ENCODE results near the gene LRRC58. TPM values are rescaled to one million over a fixed set of nuclear protein-coding genes. Genes with fewer than 3 reads are reported as not detected.

Gene LRRC58
- total and polyA plus RNA-seq, 2 of the 13 experiments (the other 11 are each of a cell fraction or from before 2014, with no cell fraction given), result 9.7 to 17.3 TPM

DNA sequence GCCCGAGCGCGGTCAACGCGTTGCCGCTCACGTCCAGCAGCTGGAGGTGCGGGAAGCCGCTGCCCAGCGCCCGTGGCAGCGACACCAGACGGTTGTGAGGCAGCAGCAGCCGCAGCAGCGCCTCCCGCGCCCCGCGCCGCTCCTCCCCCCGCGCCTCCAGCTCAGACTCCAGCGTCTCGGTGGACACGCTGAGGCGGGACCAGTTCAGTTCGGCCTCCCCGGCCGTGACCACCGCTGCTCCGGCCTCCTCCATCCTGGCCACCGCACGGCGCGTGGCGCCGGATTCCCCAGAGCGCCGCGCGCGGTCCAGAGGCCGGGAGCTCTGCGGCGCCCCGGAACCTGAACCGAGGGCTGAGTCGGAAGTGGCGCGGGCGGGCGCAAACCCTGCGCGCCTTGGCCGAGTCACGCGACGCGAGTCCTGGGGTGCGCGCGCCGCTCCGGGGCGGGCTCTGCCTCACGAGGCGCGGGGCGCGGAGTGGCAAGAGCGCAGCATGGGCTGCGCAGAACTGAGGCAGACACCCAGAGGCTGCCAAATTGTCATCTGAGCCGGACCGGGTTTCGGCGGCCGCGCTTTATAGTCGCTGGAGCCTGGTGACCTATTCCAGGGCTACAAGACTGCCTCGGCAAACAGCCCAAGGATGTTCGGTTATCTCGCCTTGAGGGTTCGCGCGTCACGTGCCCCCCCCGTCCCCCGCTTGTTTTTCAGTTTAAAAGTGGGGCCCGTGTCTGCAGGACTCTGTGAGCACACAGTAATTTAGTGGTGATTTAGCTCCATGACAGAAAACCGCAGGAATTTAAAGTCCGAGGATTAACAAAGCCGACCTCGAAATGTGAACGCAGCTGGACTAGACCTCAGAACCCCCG is at the start of gene LRRC58 (continued):
- TF ChIP-seq, protein P1, sequence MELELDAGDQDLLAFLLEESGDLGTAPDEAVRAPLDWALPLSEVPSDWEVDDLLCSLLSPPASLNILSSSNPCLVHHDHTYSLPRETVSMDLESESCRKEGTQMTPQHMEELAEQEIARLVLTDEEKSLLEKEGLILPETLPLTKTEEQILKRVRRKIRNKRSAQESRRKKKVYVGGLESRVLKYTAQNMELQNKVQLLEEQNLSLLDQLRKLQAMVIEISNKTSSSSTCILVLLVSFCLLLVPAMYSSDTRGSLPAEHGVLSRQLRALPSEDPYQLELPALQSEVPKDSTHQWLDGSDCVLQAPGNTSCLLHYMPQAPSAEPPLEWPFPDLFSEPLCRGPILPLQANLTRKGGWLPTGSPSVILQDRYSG (CRISPR knock-in tag; IDR thresholded peaks at IDR 0.05), result 0 out of 2 replicates have a peak, but pooled peaks have one; percentile 89
- TF ChIP-seq, protein P2, sequence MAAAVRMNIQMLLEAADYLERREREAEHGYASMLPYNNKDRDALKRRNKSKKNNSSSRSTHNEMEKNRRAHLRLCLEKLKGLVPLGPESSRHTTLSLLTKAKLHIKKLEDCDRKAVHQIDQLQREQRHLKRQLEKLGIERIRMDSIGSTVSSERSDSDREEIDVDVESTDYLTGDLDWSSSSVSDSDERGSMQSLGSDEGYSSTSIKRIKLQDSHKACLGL (CRISPR knock-in tag; IDR thresholded peaks at IDR 0.05), result peak; percentile 84
- TF ChIP-seq, protein P3, sequence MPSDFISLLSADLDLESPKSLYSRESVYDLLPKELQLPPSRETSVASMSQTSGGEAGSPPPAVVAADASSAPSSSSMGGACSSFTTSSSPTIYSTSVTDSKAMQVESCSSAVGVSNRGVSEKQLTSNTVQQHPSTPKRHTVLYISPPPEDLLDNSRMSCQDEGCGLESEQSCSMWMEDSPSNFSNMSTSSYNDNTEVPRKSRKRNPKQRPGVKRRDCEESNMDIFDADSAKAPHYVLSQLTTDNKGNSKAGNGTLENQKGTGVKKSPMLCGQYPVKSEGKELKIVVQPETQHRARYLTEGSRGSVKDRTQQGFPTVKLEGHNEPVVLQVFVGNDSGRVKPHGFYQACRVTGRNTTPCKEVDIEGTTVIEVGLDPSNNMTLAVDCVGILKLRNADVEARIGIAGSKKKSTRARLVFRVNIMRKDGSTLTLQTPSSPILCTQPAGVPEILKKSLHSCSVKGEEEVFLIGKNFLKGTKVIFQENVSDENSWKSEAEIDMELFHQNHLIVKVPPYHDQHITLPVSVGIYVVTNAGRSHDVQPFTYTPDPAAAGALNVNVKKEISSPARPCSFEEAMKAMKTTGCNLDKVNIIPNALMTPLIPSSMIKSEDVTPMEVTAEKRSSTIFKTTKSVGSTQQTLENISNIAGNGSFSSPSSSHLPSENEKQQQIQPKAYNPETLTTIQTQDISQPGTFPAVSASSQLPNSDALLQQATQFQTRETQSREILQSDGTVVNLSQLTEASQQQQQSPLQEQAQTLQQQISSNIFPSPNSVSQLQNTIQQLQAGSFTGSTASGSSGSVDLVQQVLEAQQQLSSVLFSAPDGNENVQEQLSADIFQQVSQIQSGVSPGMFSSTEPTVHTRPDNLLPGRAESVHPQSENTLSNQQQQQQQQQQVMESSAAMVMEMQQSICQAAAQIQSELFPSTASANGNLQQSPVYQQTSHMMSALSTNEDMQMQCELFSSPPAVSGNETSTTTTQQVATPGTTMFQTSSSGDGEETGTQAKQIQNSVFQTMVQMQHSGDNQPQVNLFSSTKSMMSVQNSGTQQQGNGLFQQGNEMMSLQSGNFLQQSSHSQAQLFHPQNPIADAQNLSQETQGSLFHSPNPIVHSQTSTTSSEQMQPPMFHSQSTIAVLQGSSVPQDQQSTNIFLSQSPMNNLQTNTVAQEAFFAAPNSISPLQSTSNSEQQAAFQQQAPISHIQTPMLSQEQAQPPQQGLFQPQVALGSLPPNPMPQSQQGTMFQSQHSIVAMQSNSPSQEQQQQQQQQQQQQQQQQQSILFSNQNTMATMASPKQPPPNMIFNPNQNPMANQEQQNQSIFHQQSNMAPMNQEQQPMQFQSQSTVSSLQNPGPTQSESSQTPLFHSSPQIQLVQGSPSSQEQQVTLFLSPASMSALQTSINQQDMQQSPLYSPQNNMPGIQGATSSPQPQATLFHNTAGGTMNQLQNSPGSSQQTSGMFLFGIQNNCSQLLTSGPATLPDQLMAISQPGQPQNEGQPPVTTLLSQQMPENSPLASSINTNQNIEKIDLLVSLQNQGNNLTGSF (CRISPR knock-in tag; IDR thresholded peaks at IDR 0.05), result peak; percentile 27; the same call in 1 of the 2 replicates
- TF ChIP-seq ZNF143 (CRISPR knock-in tag; IDR thresholded peaks at IDR 0.05) (peak; percentile 72), NONO (IDR thresholded peaks at IDR 0.05) (no peak), NONO (CRISPR knock-in tag; conservative IDR thresholded peaks at IDR 0.05) (peak; percentile 93), TP53 (CRISPR knock-in tag; conservative IDR thresholded peaks at IDR 0.05) (no peak), LCORL (IDR thresholded peaks at IDR 0.05) (no peak), LCORL (CRISPR knock-in tag; IDR thresholded peaks at IDR 0.05) (peak; percentile 33; the same call in 1 of the 2 replicates), RFX3 (CRISPR knock-in tag; IDR thresholded peaks at IDR 0.05) (no peak), ZNF567 (CRISPR knock-in tag; IDR thresholded peaks at IDR 0.05; ENCODE audit: borderline replicate concordance) (0 out of 2 replicates have a peak, but pooled peaks have one; percentile 85), SOX13 (IDR thresholded peaks at IDR 0.05) (no peak), SOX13 (CRISPR knock-in tag; conservative IDR thresholded peaks at IDR 0.05 in 1 of 2, IDR thresholded peaks at IDR 0.05 in 1 of 2) (peak in 1 of 2 experiments; percentile 42; a peak in 1 of 4 replicates)
- TF ChIP-seq, protein P4, sequence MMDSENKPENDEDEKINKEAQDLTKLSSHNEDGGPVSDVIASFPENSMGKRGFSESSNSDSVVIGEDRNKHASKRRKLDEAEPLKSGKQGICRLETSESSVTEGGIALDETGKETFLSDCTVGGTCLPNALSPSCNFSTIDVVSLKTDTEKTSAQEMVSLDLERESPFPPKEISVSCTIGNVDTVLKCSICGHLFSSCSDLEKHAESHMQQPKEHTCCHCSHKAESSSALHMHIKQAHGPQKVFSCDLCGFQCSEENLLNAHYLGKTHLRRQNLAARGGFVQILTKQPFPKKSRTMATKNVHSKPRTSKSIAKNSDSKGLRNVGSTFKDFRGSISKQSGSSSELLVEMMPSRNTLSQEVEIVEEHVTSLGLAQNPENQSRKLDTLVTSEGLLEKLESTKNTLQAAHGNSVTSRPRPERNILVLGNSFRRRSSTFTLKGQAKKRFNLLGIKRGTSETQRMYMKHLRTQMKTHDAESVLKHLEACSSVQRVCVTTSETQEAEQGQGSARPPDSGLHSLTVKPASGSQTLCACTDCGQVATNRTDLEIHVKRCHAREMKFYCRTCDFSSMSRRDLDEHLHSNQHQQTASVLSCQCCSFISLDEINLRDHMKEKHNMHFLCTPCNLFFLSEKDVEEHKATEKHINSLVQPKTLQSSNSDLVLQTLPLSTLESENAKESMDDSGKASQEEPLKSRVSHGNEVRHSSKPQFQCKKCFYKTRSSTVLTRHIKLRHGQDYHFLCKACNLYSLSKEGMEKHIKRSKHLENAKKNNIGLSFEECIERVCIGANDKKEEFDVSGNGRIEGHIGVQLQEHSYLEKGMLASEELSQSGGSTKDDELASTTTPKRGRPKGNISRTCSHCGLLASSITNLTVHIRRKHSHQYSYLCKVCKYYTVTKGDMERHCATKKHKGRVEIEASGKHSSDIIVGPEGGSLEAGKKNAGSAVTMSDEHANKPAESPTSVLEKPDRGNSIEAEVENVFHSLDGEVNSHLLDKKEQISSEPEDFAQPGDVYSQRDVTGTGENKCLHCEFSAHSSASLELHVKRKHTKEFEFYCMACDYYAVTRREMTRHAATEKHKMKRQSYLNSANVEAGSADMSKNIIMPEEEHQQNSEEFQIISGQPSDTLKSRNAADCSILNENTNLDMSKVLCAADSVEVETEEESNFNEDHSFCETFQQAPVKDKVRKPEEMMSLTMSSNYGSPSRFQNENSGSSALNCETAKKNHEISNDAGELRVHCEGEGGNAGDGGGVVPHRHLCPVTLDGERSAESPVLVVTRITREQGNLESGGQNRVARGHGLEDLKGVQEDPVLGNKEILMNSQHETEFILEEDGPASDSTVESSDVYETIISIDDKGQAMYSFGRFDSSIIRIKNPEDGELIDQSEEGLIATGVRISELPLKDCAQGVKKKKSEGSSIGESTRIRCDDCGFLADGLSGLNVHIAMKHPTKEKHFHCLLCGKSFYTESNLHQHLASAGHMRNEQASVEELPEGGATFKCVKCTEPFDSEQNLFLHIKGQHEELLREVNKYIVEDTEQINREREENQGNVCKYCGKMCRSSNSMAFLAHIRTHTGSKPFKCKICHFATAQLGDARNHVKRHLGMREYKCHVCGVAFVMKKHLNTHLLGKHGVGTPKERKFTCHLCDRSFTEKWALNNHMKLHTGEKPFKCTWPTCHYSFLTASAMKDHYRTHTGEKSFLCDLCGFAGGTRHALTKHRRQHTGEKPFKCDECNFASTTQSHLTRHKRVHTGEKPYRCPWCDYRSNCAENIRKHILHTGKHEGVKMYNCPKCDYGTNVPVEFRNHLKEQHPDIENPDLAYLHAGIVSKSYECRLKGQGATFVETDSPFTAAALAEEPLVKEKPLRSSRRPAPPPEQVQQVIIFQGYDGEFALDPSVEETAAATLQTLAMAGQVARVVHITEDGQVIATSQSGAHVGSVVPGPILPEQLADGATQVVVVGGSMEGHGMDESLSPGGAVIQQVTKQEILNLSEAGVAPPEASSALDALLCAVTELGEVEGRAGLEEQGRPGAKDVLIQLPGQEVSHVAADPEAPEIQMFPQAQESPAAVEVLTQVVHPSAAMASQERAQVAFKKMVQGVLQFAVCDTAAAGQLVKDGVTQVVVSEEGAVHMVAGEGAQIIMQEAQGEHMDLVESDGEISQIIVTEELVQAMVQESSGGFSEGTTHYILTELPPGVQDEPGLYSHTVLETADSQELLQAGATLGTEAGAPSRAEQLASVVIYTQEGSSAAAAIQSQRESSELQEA (CRISPR knock-in tag; IDR thresholded peaks at IDR 0.05; ENCODE audit: not compliant biosample characterization), result peak; percentile 61

Measured in HepG2 (cell line).